Fibroblast of villous mesenchyme (primary cell): ENCODE data around the gene FCN3. TPM values are rescaled to one million over a fixed set of nuclear protein-coding genes. Genes with fewer than 3 reads are reported as not detected.

Experiments
- DNase-seq: peaks from one replicate; pipeline ENCODE4 v3.0.0-alpha.2; 2010; ENCODE audit warnings: low read depth
- H3K4me3 ChIP-seq: 2 replicates; pipeline ENCODE4 v1.5.1; 2011; ENCODE audit warnings: low read depth, mild to moderate bottlenecking, low read length
- total RNA-seq: library from RNA; depleted of rRNA; stranded (reverse); fragments of >200 nt; gene quantifications from 2 replicates; pipeline ENCODE4 v1.2.3, GENCODE V29; 2012
- TF ChIP-seq, protein P1 (sequence below): IDR thresholded peaks from 2 replicates; pipeline ENCODE4 v1.5.1; 2012; ENCODE audit warnings: low read depth, mild to moderate bottlenecking, low read length; ENCODE audit not compliant: insufficient read depth

FCN3 gene
- total RNA-seq, 1 donor = not detected

DNA sequence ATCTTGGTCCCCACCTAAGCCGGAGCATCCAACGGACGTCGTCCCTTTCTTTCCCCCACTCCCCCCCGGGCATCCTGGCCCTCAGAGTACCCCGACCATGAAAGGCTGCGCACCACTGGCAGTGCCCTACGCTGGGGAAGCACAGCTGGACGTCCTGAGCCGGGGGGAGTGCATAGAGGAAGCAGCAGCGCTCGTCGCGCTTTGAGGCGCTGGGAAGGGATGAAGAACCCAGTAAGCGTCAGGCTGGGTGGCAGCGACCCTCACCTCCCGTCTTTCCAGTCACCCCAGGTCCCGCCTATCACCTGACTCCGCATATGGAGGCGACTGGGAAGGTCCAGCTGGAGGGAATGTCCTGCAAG is 13.6 kb downstream of the FCN3 start:
- H3K4me3 ChIP-seq = no peak overlapping the region
- no peak for DNase-seq
- TF ChIP-seq, protein P1, sequence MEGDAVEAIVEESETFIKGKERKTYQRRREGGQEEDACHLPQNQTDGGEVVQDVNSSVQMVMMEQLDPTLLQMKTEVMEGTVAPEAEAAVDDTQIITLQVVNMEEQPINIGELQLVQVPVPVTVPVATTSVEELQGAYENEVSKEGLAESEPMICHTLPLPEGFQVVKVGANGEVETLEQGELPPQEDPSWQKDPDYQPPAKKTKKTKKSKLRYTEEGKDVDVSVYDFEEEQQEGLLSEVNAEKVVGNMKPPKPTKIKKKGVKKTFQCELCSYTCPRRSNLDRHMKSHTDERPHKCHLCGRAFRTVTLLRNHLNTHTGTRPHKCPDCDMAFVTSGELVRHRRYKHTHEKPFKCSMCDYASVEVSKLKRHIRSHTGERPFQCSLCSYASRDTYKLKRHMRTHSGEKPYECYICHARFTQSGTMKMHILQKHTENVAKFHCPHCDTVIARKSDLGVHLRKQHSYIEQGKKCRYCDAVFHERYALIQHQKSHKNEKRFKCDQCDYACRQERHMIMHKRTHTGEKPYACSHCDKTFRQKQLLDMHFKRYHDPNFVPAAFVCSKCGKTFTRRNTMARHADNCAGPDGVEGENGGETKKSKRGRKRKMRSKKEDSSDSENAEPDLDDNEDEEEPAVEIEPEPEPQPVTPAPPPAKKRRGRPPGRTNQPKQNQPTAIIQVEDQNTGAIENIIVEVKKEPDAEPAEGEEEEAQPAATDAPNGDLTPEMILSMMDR = no peak

DNA sequence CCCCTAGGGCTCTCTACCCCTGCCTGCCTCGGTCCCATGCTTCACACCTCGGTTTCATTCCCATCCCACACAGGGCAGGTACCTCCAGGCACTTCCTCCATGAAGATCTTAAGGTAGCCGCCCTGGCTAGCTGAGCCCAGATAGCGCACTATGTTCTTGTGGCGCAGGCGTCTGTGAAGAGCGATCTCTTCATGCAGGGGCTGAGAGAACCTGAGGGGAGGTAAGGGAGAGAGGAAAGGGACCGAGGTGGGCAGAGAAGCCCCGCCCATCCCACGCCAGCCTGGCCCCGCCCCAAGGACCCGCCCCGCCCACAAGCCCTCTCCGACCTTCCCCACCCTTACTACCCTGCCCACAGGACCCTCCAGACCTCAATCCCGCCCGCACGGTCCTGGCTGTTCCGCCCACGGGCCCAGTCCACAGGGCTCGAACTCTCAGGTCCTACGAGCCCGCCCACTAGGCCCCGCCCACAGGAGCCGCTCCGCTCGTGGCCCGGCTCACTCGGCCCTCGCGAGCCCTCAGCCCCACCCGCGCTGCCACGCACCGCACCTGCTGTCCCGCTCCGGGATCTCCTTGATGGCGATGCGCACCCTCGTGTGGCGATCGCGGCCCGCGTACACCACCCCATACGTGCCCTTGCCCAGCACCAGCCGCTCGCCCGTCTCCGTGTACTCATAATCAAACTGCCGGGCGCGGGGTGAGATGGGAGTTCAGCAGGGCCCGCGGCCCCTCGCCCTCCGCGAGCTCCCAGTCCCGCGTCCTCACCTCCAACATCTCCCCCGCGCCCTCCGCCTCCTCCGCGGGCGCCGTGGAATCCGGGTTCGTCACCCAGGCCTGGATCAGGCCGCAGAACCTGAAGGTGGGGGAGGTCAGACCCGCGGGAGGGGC is 14.2 kb downstream of the FCN3 start:
- H3K4me3 ChIP-seq = no peak overlapping the region
- DNase-seq = no peak
- TF ChIP-seq, protein P1 = no peak

DNA sequence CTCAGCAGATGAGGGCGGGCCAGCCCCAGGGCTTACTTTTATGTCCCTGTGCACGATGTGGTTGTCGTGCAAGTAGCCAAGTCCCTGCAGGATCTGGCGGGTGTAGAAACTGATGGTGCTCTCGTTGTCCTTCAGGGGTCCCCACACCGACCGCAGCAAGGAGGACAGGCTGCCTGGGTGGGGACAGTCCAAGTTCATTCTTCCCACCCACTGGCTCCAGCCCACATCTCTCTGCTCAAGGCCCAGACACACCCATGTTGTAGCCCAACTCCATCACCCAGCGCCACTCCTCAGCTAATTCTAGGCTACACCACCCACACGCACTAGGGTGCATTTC is 14.8 kb downstream of the FCN3 start:
- TF ChIP-seq, protein P1 = no peak
- H3K4me3 ChIP-seq = no peak overlapping the region
- DNase-seq = no peak

DNA sequence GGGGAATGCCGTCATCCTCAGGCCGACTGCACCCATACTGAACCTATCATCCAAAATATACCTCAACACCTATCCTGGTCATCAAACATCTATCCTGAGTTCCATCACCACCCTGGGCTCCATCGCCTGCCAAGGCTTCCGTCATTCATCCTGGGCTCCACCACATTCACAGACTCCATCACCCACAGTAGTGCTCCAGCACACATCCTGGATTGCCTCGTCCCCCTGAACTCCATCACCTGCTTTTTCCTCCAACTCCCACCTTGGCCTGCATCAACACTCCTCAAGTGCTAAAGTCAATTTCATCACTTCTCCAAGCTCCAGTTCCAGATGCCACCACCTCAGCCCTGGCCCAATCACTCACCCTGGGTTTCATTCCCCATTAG is 15.7 kb downstream of the FCN3 start:
- no peak for DNase-seq
- no peak overlapping the region for H3K4me3 ChIP-seq
- TF ChIP-seq, protein P1 = no peak

DNA sequence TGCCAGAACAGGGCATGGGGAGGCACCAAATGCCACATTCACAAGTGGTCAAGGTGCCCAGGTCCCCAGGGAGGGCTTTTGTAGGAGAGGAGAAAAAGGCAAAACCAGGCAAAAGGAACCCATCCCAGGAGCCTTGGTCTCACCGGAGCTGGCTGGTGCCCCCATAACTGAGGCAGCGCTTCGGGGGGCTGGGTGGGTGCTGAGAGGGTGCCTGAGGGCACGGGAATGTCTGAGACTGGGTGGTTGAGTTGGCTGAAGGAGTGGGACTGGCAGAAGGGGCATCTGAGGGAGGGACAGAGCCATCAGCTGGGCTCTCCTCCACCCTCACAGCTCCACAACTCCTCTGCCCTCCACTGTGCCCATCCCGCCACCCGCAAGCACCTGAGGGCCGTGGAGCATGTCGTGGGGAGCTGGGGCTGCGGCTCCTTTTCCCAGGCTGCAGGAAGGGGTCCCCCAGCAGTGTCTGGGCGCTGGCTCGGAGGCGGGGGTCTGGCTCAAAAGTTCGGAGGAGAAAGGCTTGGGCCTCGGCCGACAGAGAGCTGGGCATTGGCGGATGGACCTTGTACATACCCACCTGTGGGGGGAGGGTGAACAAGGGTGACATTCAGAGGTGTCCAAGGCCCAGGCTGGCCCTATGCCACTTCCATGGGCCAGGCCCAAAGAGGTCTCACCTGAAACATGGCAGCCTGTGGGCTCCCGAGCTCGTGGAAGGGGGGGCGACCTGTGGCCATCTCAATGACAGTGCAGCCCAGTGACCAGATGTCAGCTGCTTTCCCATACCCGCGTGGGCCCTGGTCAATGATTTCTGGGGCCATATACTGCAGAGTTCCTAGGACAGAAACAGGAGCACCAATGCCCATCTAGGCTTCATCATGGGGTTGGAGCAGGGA is 16.3 kb downstream of the FCN3 start:
- TF ChIP-seq, protein P1 = no peak
- DNase-seq = no peak
- H3K4me3 ChIP-seq = no peak overlapping the region

DNA sequence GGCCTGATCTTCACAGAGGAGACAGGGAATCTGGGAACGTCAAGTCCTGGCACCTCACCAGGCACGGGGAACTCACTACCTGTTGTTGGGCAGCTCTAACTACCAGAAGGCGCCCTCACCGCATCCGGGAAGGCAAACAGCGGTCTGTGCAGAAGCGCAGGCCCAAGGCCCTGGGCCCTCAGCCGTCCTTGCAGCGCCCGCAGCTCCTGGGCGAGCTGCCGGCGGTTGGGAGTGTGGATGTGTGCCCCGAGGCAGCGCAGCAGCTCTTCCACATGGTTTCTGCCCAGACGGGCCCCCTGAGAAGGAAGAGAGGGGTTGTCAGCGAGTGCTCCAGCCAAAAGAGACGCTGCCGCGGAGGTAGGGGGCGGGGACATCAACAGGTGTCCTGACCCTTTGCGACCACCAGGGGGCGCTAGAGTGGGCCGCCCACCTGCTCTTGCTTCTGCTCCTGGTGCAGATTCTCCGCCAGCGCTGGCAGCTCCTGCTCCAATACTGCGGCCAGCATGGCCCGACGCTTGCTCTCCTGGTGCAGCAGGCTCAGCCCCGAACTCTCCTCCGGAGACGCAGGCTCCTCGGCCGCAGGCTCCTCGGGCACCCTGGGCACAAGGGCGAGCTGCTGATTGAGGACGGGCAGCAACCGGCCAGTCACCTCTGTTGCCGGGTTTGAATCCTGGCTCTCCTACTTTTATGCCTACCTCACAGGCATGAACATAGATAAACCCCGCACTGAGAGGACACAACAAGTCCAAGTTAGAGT is 17.2 kb downstream of the FCN3 start:
- TF ChIP-seq, protein P1 = peak; percentile 75
- peak; percentile 51 for DNase-seq

More for the DNA sequence above, 17.2 kb downstream of the FCN3 start:
- no peak overlapping the region for H3K4me3 ChIP-seq
